GM21367 (cell line): ENCODE results near the gene ZBED4.

ENCODE experiments used
- ATAC-seq: cut with Tn5 transposase; IDR thresholded peaks from one replicate; pipeline ENCODE4 v1.9.1; 2021; ENCODE audit not compliant: unreplicated experiment

The ZBED4 gene

DNA sequence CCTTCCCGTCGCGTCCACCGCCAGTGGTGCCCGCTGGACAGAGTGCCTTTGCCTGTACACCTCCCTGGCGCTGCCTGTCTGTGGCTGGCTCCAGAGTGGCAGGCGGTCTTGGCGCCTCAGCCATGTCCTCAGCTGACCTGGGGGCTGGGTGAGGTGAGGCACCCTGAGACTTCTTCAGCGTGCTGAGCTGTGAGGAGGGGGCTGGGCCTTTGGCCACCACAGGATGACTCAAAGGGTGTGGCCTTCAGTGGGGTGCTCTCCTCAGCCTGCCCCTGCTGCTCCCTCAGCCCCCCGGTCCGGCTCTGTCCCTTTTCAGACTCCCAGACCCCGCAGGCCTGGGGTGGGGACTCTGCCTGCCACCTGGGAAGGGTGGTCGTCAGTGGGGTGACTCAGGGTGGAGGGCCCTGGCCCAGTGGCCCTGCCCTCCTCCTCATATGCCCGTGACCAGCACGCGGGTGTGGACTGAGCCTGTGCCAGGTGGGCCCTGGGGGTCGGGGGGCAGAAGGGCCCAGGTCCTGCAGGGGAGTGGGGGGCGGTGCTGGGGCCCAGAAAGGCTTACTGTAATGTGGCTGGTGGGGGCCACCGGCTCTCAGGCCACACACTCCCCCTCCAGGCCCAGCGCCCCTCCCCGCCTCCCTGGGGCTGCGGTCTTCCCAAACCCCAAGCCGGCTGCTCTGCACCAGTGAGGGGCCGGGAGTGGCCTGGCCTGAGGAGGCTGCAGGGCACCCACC lies 80.7 kb downstream of the ZBED4 start:
- ATAC-seq = no peak

GRCh38 chr22:49934891-49935557 lies 81.4 kb downstream of the ZBED4 start:
- no peak for ATAC-seq

GRCh38 chr22:49935561-49935960 lies 81.9 kb downstream of the ZBED4 start:
- no peak for ATAC-seq

GRCh38 chr22:49936018-49936972 lies 82.7 kb downstream of the ZBED4 start:
- peak; percentile 54 for ATAC-seq

DNA sequence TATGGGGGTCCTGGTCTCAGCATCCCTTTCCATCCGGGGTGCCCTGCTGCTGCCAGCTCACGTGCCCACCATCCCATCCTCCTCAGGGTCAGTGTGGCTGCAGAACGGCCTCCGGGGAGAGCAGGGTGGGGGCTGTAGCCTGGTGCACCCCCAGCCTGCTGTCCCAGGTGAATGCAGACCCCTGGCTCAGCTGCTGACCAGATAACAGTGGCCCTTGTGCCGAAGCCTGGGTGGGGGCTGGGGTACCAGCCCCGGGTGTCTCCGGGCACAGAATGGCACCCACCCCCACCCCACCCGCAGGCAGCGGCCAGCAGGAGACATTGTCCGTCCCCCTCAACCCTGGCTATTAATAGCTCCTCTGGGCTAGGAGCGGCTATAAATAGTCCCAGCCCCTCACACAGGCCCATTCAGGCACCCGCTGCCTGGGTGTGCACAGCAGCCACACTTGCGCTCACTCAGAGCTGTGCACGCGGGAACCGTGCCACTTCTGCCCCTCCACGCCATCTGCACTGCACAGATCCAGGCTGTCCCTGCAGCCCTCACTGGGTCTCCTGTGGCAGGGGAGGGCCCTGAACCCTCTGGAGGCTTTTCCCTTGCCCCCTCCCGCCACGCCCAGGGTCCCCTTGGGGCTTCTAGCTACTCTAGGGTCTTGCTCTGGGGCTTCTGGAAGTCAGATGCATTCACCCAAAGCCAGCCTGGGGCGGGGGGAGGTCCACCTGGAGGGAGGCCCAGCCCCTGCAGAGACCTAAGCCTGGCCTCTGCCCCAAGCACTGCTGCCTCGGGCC lies 83.5 kb downstream of the ZBED4 start:
- ATAC-seq = no peak

GRCh38 chr22:49937758-49938564 lies 84.3 kb downstream of the ZBED4 start:
- no peak for ATAC-seq

- no peak for ATAC-seq
Observed at GRCh38 chr22:49938565-49939136, 85.0 kb downstream of the ZBED4 start.
